Measurements from ENCODE around the gene SVOP. TPM values are rescaled to one million over a fixed set of nuclear protein-coding genes. Genes with fewer than 3 reads are reported as not detected.

Gene SVOP
- total and polyA plus RNA-seq, 7 donors: 0.23 to 1.1 (median 0.68) TPM; not detected in 2

DNA sequence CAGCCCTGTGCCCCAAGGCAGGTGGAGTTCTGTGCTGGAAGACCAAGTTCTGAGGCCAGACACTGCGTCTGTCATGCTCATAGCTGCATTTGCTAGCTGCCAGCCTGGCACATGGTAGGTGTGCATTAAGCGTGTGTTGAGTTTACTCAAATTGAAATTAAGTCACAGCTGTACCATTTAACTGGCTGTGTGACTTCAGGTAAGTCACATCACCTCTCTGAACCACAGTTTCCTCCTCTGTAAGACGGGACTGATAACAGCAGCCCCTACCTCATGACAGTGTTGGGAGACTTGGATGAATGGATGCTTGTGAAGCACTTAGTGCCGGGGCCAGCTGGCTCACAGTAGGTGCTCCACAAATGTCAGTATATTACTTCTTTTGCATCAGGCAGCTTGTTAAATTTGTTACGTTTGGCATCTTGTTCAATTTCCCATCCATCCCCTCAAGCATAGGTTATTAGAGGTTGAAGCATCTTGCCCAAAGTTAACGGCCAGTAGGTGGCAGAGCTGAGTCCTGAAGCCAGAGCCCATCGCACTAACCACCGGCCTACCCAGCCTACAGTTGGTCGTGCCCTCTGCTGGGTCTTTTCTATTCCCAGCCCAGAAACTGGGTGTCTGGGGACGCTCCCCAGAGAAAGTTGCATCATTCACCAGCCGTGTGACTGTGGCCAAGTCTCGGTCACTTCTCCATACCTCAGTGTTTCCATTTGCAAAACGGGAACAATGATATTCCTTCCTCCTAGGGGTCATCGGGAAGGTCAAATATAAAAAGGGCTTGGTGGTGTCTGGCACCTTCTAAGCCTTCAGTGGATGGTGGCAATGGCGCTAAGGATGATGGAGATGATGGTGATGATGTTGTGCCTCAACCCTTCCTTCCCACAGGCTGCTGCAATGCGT is 136.5 kb downstream of the SVOP start:
- Histone ChIP-seq H3K27me3 (no peaks in the 10 kb centered on the region), H3K36me3 (no peaks in the 10 kb centered on the region), H3K4me3 (no peak overlapping the region), H3K4me1 (no peaks in the 10 kb centered on the region), H3K9me3 (no peaks in the 10 kb centered on the region), H3K27ac (no peak overlapping the region)
- TF ChIP-seq POLR2AphosphoS5 (IDR thresholded peaks at IDR 0.05) (no peak), EP300 (IDR thresholded peaks at IDR 0.05) (no peak), POLR2A (IDR thresholded peaks at IDR 0.05) (no peak)
- TF ChIP-seq, protein P1, sequence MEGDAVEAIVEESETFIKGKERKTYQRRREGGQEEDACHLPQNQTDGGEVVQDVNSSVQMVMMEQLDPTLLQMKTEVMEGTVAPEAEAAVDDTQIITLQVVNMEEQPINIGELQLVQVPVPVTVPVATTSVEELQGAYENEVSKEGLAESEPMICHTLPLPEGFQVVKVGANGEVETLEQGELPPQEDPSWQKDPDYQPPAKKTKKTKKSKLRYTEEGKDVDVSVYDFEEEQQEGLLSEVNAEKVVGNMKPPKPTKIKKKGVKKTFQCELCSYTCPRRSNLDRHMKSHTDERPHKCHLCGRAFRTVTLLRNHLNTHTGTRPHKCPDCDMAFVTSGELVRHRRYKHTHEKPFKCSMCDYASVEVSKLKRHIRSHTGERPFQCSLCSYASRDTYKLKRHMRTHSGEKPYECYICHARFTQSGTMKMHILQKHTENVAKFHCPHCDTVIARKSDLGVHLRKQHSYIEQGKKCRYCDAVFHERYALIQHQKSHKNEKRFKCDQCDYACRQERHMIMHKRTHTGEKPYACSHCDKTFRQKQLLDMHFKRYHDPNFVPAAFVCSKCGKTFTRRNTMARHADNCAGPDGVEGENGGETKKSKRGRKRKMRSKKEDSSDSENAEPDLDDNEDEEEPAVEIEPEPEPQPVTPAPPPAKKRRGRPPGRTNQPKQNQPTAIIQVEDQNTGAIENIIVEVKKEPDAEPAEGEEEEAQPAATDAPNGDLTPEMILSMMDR (IDR thresholded peaks at IDR 0.05): peak in 1 of 4 experiments; percentile 20
- DNase-seq: no peak
- intact Hi-C loops (cut with DNase I): no loop called here
- 51 to 60% methylated on average over 16 of the region's 16 CpGs for WGBS, 2 donors

DNA sequence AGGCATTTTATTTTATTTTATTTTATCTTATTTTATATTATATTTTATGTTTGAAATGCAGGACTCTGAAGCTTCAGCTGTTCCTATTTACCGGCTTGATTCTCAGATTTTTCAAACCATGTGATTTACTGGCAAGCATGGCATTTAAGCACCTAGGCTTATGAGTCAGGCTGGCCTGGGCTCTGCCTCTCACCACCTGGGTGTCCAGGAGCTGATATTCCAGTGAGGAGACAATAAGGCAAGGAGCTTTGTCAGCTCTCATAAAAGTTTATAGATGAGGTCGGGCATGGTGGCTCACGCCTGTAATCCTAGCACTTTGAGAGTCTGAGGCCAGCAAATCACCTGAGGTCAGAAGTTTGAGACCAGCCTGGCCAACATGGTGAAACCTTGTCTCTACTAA is 138.9 kb downstream of the SVOP start:
- WGBS, 2 donors: 32 to 74% methylated on average over 3 of the region's 3 CpGs
- intact Hi-C loops (cut with DNase I): no loop called here
- Histone ChIP-seq H3K27me3 (no peaks in the 10 kb centered on the region), H3K9me3 (no peaks in the 10 kb centered on the region), H3K4me3 (no peak overlapping the region), H3K36me3 (no peaks in the 10 kb centered on the region), H3K4me1 (no peaks in the 10 kb centered on the region), H3K27ac (no peak overlapping the region)
- TF ChIP-seq POLR2A (IDR thresholded peaks at IDR 0.05) (no peak), POLR2AphosphoS5 (IDR thresholded peaks at IDR 0.05) (no peak), EP300 (IDR thresholded peaks at IDR 0.05) (no peak)
- TF ChIP-seq, protein P1 (IDR thresholded peaks at IDR 0.05): no peak
- DNase-seq: no peak

DNA sequence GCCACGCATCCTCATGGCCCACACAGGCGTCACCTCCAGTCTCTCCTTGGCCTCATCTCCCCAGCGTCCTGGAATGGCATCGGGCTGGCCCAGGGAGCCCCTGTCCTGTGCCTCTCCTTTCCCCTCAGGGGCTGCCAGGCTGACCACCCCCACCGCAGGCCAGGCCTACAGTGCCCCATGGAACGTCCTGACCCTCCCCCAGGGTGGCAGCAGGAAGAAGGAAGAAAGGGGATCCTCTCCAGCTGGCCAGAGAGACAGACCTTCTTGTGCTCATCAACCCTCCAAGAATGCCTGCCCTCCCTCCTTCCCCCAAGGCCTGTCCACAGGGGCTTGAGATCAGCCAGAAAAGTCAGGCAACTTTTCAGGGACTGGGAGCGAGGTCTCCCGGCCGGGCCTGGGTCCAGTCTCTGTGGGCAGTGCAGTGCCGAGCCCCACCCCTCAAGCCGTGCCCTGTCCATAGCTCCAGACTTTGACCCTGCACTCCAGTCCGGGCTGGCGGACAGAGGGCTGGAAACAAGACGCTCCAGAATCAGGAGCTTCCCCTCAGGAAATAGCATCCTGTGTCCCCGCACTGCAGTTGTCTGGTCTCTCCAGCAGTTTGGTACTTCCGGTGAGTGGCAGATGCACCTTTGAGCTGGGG is 141.1 kb downstream of the SVOP start, which contains the start of gene DAO:
DAO (plus strand) TSS at position 478 of the 640 bp plus-strand sequence. CDS start 4,915 bp downstream, outside the sequence.
- no peak within 1 kb of the TSS for H3K4me3 ChIP-seq
- no peaks in the 10 kb centered on the region for H3K9me3 ChIP-seq
- no peaks in the 10 kb centered on the region for H3K4me1 ChIP-seq
- 54 to 70% methylated on average over 16 of the region's 16 CpGs for WGBS, 2 donors
- intact Hi-C loops (cut with DNase I): no loop called here
- H3K27me3 ChIP-seq: no peaks in the 10 kb centered on the region
- TF ChIP-seq POLR2A (IDR thresholded peaks at IDR 0.05) (no peak), POLR2AphosphoS5 (IDR thresholded peaks at IDR 0.05) (no peak), EP300 (IDR thresholded peaks at IDR 0.05) (no peak)
- TF ChIP-seq, protein P1 (IDR thresholded peaks at IDR 0.05): no peak
- no peaks in the 10 kb centered on the region for H3K36me3 ChIP-seq
- no peak for DNase-seq
- no peak within 1 kb of the TSS for H3K27ac ChIP-seq

DNA sequence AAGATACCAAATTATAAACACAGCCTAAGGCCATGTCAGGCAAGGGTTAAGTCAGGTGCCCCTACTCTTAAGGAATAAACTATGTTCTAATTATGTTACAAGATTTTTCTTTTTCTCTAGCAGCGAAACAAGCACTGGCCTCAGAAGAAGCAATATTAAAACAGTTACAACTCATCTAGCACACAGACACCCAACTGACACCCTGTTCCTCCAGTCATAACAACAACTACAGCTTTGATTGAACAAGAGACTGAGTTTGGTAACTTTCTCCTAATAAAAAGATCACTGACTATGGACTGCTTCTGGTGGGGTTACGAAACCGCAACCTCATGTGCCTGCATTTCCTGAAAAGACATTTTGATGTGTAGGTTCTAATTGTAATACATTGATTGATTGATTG is 144.3 kb downstream of the SVOP start:
- H3K36me3 ChIP-seq: no peaks in the 10 kb centered on the region
- H3K27ac ChIP-seq: no peak overlapping the region
- WGBS, 2 donors: 91 to 93% methylated on average over 3 of the region's 3 CpGs
- no peaks in the 10 kb centered on the region for H3K9me3 ChIP-seq
- intact Hi-C loops (cut with DNase I): no loop called here
- H3K4me1 ChIP-seq: no peaks in the 10 kb centered on the region
- H3K27me3 ChIP-seq: no peaks in the 10 kb centered on the region
- H3K4me3 ChIP-seq: no peak overlapping the region
- no peak for DNase-seq
- no peak for TF ChIP-seq POLR2A (IDR thresholded peaks at IDR 0.05)
- TF ChIP-seq EP300 (IDR thresholded peaks at IDR 0.05): no peak
- TF ChIP-seq POLR2AphosphoS5 (IDR thresholded peaks at IDR 0.05): no peak
- TF ChIP-seq, protein P1 (IDR thresholded peaks at IDR 0.05): no peak
